Pancreas (tissue), 10 donors: ENCODE data around the gene UBE2F. TPM values are rescaled to one million over a fixed set of nuclear protein-coding genes. Genes with fewer than 3 reads are reported as not detected.

Source experiments
- ATAC-seq, 4 donors: fragments of 200-7000 bp; cut with Tn5 transposase; one replicate each; pipeline versions ENCODE4 v1.8.0 to v1.9.1; 2020; ENCODE audit warnings: mild to moderate bottlenecking in 4 of 4, moderate library complexity in 4 of 4
- DNase-seq, 6 donors: peaks; one replicate each; pipeline ENCODE4 v3.0.0-alpha.2; 2020
- FAIRE-seq: peaks from 2 replicates; lab custom pipeline; 2012; peaks lifted over from hg19 to GRCh38; lab: Jason Lieb, UNC
- H3K27ac ChIP-seq, 4 donors: fragments of 200-600 bp; sonication (generic); 1 replicate in 3 of 4; 2 replicates in 1 of 4; pipeline versions ENCODE4 v1.5.0 to v1.8.0; 2020
- H3K27me3 ChIP-seq, 4 donors: fragments of 200-600 bp; one replicate each; pipeline ENCODE4 v1.8.0; 2021
- H3K36me3 ChIP-seq, 3 donors: fragments of 200-600 bp; sonication (generic) in 1 of 3; one replicate each; pipeline versions ENCODE4 v1.5.0 to v1.8.0; 2020 to 2021
- H3K4me1 ChIP-seq, 3 donors: fragments of 200-600 bp; one replicate each; pipeline ENCODE4 v1.8.0; 2021
- H3K4me3 ChIP-seq, 4 donors: fragments of 200-600 bp; sonication (generic) in 2 of 4; one replicate each; pipeline versions ENCODE4 v1.5.0 to v1.8.0; 2020 to 2021
- H3K9me3 ChIP-seq, 4 donors: fragments of 200-600 bp; one replicate each; pipeline ENCODE4 v1.8.0; 2021
- WGBS, 2 donors: extraction: QIAGEN DNeasy Blood & Tissue Kit; methylation state at CpG; one replicate each; pipeline ENCODE4 v1.1.7; 2013; 5-methylcytosine and 5-hydroxymethylcytosine counted together
- intact Hi-C, 3 donors: fragments of 100-400 bp; cut with DNase I; formaldehyde crosslinking; loops; one replicate each; pipeline versions ENCODE4 v1.11.1 to v1.14.2; 2022
- polyA plus RNA-seq, 2 donors: library from polyadenylated mRNA; stranded (reverse); fragments of 200-250 nt; gene quantifications; one replicate each; pipeline ENCODE4 v1.2.3, GENCODE V29; 2013
- total RNA-seq, 6 donors: library from RNA; stranded (reverse); fragmentation: NEBNext Ultra II Directional in 4 of 6; extraction: Animal tissue kit (Norgen Biotek cat#: 25700) in 4 of 6; gene quantifications; one replicate each; pipeline versions ENCODE4 v1.2.1 to v1.2.4, GENCODE V29; 2021 to 2023
- TF ChIP-seq, protein P1 (sequence below), 4 donors: fragments of 200-600 bp; sonication (generic) in 3 of 4; IDR thresholded peaks; one replicate each; pipeline versions ENCODE4 v1.5.0 to v1.8.0; 2021; ENCODE audit warnings: antibody characterized with exemption in 4 of 4
- donor health status: healthy with polysubstance abuse.
- donor health status: DM: no; HTN: no; CAD: no; lungs with moderate emphysema.
- donor health status: DM: no; HTN: no; CAD: no.
- donor health status: control.
- donor health status: control.
- donor health status: Bipolar disorder and iron deficiency.
- donor health status: DM: yes; HTN: yes; CAD: no.
- donor health status: DM: no; HTN: no; CAD: no.
- donor health status: DM: no; HTN: no; CAD: no.
- donor health status: DM: yes; HTN: yes; CAD: no.

The UBE2F gene
- total and polyA plus RNA-seq, 8 donors: 32.4 to 51.7 (median 40.4) TPM

DNA sequence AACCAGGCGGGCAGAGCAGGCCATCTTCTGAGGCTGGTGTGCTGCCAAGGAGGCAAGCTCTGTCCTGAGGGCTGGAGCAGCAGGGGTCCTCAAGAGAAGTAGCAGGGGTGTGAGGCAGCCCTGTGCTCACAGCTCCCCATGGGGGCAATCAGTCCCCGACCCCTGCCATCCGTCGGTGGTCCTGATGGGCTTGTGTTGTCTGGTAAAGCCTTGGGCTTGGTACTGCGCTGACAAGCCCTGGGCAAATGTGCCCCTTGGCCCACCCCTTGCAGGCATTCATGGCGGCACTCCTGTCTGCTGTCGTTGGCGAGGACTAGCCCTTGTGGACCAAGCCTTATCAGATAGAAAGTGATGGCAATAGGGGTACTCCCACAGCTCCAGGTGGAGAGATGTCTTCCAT, 71.4 kb downstream of the UBE2F start:
- WGBS, 2 donors: 96 to 98% methylated on average over 8 of the region's 8 CpGs

DNA sequence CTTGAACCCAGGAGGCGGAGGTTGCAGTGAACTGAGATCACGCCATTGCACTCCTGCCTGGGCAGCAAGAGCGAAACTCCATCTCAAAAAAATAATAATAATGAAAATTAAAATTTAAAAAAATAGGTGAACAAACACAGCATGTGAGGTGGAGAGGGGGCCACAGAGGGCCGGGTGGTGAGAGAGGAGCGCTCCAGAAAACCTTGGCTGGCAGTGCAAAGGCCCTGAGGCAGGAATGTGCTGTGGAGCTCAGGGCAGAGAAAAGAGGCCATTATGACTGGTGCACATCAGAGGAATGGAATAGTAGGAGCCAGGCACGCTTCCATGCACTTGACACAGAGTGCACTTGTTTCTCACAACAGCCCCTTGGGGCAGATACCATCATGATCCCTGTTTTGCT, 72.3 kb downstream of the UBE2F start:
- H3K9me3 ChIP-seq: no peaks in the 10 kb centered on the region
- FAIRE-seq: no peak
- TF ChIP-seq, protein P1, sequence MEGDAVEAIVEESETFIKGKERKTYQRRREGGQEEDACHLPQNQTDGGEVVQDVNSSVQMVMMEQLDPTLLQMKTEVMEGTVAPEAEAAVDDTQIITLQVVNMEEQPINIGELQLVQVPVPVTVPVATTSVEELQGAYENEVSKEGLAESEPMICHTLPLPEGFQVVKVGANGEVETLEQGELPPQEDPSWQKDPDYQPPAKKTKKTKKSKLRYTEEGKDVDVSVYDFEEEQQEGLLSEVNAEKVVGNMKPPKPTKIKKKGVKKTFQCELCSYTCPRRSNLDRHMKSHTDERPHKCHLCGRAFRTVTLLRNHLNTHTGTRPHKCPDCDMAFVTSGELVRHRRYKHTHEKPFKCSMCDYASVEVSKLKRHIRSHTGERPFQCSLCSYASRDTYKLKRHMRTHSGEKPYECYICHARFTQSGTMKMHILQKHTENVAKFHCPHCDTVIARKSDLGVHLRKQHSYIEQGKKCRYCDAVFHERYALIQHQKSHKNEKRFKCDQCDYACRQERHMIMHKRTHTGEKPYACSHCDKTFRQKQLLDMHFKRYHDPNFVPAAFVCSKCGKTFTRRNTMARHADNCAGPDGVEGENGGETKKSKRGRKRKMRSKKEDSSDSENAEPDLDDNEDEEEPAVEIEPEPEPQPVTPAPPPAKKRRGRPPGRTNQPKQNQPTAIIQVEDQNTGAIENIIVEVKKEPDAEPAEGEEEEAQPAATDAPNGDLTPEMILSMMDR (IDR thresholded peaks at IDR 0.05): no peak

More for the DNA sequence above, 71.4 kb downstream of the UBE2F start:
- Histone ChIP-seq H3K4me3 (no peak overlapping the region), H3K27me3 (no peaks in the 10 kb centered on the region), H3K4me1 (peaks cover 3 to 15% (median 12%) of the 10 kb centered on the region in 3 donors), H3K36me3 (peaks cover 5 to 18% (median 6%) of the 10 kb centered on the region in 3 donors), H3K27ac (no peak overlapping the region), H3K9me3 (no peaks in the 10 kb centered on the region)
- no peak for DNase-seq
- intact Hi-C loops: no loop called here
- TF ChIP-seq, protein P1 (IDR thresholded peaks at IDR 0.05): no peak
- no peak for FAIRE-seq
- no peak for ATAC-seq

DNA sequence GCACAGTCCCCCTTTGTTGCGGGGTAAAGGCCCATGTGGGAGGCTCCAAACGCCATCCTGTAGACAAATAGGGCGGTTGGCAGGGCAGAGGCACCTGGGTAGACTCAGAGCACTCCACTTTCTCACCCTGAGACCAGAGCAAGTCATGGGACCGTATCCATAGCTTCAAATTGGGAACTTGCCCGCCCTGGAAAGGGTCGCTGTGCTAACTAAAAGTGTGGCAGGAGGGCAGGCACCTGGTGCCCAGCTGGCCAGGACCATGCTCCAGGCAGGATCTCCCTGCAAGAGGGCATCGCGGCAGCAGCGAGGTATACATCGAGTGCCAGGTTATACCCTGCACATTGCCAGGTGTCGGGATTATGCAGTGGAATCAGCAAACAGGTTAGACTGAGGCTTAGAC, 73.2 kb downstream of the UBE2F start:
- no peak for FAIRE-seq
- H3K4me3 ChIP-seq: no peak overlapping the region
- no peak for DNase-seq
- H3K27me3 ChIP-seq: no peaks in the 10 kb centered on the region
- intact Hi-C loops: no loop called here
- no peaks in the 10 kb centered on the region for H3K9me3 ChIP-seq
- WGBS, 2 donors: 94 to 97% methylated on average over 11 of the region's 11 CpGs
- H3K36me3 ChIP-seq: peaks cover 5 to 16% (median 6%) of the 10 kb centered on the region in 3 donors
- no peak overlapping the region for H3K27ac ChIP-seq
- peaks cover 20 to 30% (median 23%) of the 10 kb centered on the region in 3 donors for H3K4me1 ChIP-seq
- no peak for ATAC-seq
- TF ChIP-seq, protein P1 (IDR thresholded peaks at IDR 0.05): no peak

More for the DNA sequence above, 72.3 kb downstream of the UBE2F start:
- no peak overlapping the region for H3K4me3 ChIP-seq
- intact Hi-C loops: no loop called here
- H3K27me3 ChIP-seq: no peaks in the 10 kb centered on the region
- WGBS, 2 donors: 92 to 93% methylated on average over 6 of the region's 6 CpGs
- H3K27ac ChIP-seq: no peak overlapping the region
- H3K36me3 ChIP-seq: peaks cover 5 to 16% (median 6%) of the 10 kb centered on the region in 3 donors
- ATAC-seq: no peak
- no peak for DNase-seq
- H3K4me1 ChIP-seq: peaks cover 12 to 22% (median 16%) of the 10 kb centered on the region in 3 donors

DNA sequence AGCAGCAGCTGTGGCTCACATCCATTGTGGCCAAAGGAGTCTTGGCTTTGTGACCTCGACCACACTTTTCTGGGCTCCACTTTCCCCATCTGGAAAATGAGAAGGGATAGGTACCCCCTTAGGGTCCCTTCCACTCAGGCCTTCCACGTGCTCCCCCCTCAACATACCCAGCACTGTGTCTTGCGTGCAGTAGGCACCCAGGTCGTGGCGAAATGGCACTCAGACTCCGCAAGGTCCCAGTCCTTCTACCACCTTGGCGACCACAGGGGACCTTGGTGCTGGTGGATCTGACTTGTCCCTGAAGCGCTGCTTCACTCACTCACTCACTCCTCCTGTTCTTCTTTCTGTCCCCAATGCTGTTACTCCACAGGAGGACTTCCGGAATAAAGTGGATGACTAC, 74.1 kb downstream of the UBE2F start:
- Histone ChIP-seq H3K36me3 (peaks cover 2 to 16% (median 6%) of the 10 kb centered on the region in 3 donors), H3K27me3 (no peaks in the 10 kb centered on the region), H3K27ac (no peak overlapping the region), H3K4me1 (peaks cover 27 to 38% (median 30%) of the 10 kb centered on the region in 3 donors), H3K4me3 (no peak overlapping the region), H3K9me3 (no peaks in the 10 kb centered on the region)
- intact Hi-C loops: no loop called here
- TF ChIP-seq, protein P1 (IDR thresholded peaks at IDR 0.05): no peak
- ATAC-seq (no peak), FAIRE-seq (no peak), DNase-seq (no peak)
- WGBS, 2 donors: 92 to 99% methylated on average over 9 of the region's 9 CpGs

DNA sequence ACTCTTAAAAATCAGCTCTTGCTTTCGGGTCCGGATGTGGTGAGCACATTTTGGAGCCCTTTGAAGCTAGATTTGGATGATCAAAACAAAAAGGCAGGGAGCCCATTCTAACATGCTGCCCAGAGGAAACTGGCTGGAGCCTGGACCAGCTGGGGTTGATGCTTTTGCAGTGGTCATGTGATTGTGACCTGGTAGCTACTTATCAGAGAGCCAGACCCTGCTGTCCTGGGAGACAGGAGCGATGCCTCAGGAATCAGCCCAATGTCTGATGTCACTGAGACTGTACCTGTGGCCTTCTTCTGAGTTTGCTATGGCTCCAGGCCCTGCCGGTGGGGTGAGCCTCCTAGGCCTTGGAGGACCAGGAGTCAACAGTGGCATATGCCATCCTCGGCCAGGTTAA, 75.3 kb downstream of the UBE2F start:
- Histone ChIP-seq H3K27me3 (no peaks in the 10 kb centered on the region), H3K27ac (peak overlapping the region in 3 of 4 donors; percentile 48 to 72 (median 69)), H3K9me3 (no peaks in the 10 kb centered on the region), H3K4me1 (peaks cover 34 to 48% (median 37%) of the 10 kb centered on the region in 3 donors), H3K36me3 (peaks cover 0 to 12% (median 6%) of the 10 kb centered on the region in 3 donors), H3K4me3 (no peak overlapping the region)
- 75% methylated on average over 5 of the region's 5 CpGs for WGBS, 2 donors
- intact Hi-C loops: no loop called here
- no peak for DNase-seq
- TF ChIP-seq, protein P1 (IDR thresholded peaks at IDR 0.05): no peak
- FAIRE-seq: no peak
- ATAC-seq: no peak
